ENCODE measurements around the gene PKMYT1. TPM values are rescaled to one million over a fixed set of nuclear protein-coding genes. Genes with fewer than 3 reads are reported as not detected.

Gene PKMYT1
- total RNA-seq, 2 donors from 2014 or later = 88.5 to 101 TPM

- Mint-ChIP-seq H3K36me3 (ENCODE audit: low read depth) (peaks cover 14% of the 10 kb centered on the region), H3K27ac (no peak overlapping the region), H3K27me3 (ENCODE audit: insufficient read depth) (peaks cover 40% of the 10 kb centered on the region), H3K4me3 (peak overlapping the region; percentile 64), H3K9me3 (no peaks in the 10 kb centered on the region), H3K4me1 (peaks cover 6% of the 10 kb centered on the region)
- Histone ChIP-seq H3K9ac (ENCODE audit: extremely low read depth, low read length, poor library complexity, severe bottlenecking) (no peak overlapping the region), H3K9me3 (ENCODE audit: control insufficient read depth, low read length) (no peaks in the 10 kb centered on the region), H3K4me3 (ENCODE audit: low read length) (peak overlapping the region; percentile 80), H3K4me1 (ENCODE audit: control insufficient read depth, insufficient read depth, low read length) (peaks cover 14% of the 10 kb centered on the region), H3K36me3 (ENCODE audit: control insufficient read depth, insufficient read depth, low read length) (no peaks in the 10 kb centered on the region), H3K27ac (ENCODE audit: low read depth, low read length) (no peak overlapping the region), H3K27me3 (ENCODE audit: control insufficient read depth, insufficient read depth, low read length, poor library complexity, severe bottlenecking) (no peaks in the 10 kb centered on the region)
- TF ChIP-seq CTCF (conservative IDR thresholded peaks at IDR 0.05) = no peak
- DNase-seq = no peak
- 49 to 58% methylated on average over 16 to 18 of the region's 18 CpGs for WGBS, 2 experiments (ENCODE audit: insufficient coverage in 1 of 2, insufficient read length in 1 of 2)
These were observed 11.9 kb downstream of the PKMYT1 start for GRCh38 chr16:2968368-2968737.

GRCh38 chr16:2967721-2968161 lies 12.5 kb downstream of the PKMYT1 start:
- no peak overlapping the region for H3K27ac ChIP-seq (ENCODE audit: low read depth, low read length)
- TF ChIP-seq CTCF (conservative IDR thresholded peaks at IDR 0.05) = no peak
- H3K36me3 ChIP-seq (ENCODE audit: control insufficient read depth, insufficient read depth, low read length) = no peaks in the 10 kb centered on the region
- 94 to 98% methylated on average over 25 to 33 of the region's 33 CpGs for WGBS, 2 experiments (ENCODE audit: insufficient coverage in 1 of 2, insufficient read length in 1 of 2)
- H3K27me3 ChIP-seq (ENCODE audit: control insufficient read depth, insufficient read depth, low read length, poor library complexity, severe bottlenecking) = peaks cover 4% of the 10 kb centered on the region
- H3K9me3 ChIP-seq (ENCODE audit: control insufficient read depth, low read length) = no peaks in the 10 kb centered on the region
- H3K9ac ChIP-seq (ENCODE audit: extremely low read depth, low read length, poor library complexity, severe bottlenecking) = no peak overlapping the region
- H3K4me1 ChIP-seq (ENCODE audit: control insufficient read depth, insufficient read depth, low read length) = peaks cover 14% of the 10 kb centered on the region
- no peak for DNase-seq
- peaks cover 13% of the 10 kb centered on the region for H3K36me3 Mint-ChIP-seq (ENCODE audit: low read depth)
- no peak overlapping the region for H3K4me3 ChIP-seq (ENCODE audit: low read length)
- no peaks in the 10 kb centered on the region for H3K9me3 Mint-ChIP-seq
- H3K27me3 Mint-ChIP-seq (ENCODE audit: insufficient read depth) = peaks cover 43% of the 10 kb centered on the region
- H3K27ac Mint-ChIP-seq = no peak overlapping the region
- H3K4me1 Mint-ChIP-seq = peaks cover 6% of the 10 kb centered on the region
- no peak overlapping the region for H3K4me3 Mint-ChIP-seq

GRCh38 chr16:2967211-2967631 lies 13.0 kb downstream of the PKMYT1 start:
- Mint-ChIP-seq H3K4me1 (peaks cover 6% of the 10 kb centered on the region), H3K4me3 (no peak overlapping the region), H3K36me3 (ENCODE audit: low read depth) (peaks cover 8% of the 10 kb centered on the region), H3K9me3 (no peaks in the 10 kb centered on the region), H3K27ac (no peak overlapping the region), H3K27me3 (ENCODE audit: insufficient read depth) (peaks cover 47% of the 10 kb centered on the region)
- Histone ChIP-seq H3K27ac (ENCODE audit: low read depth, low read length) (no peak overlapping the region), H3K36me3 (ENCODE audit: control insufficient read depth, insufficient read depth, low read length) (no peaks in the 10 kb centered on the region), H3K27me3 (ENCODE audit: control insufficient read depth, insufficient read depth, low read length, poor library complexity, severe bottlenecking) (peaks cover 4% of the 10 kb centered on the region), H3K4me3 (ENCODE audit: low read length) (no peak overlapping the region), H3K4me1 (ENCODE audit: control insufficient read depth, insufficient read depth, low read length) (peaks cover 14% of the 10 kb centered on the region), H3K9ac (ENCODE audit: extremely low read depth, low read length, poor library complexity, severe bottlenecking) (no peak overlapping the region), H3K9me3 (ENCODE audit: control insufficient read depth, low read length) (no peaks in the 10 kb centered on the region)
- no peak for DNase-seq
- no peak for TF ChIP-seq CTCF (conservative IDR thresholded peaks at IDR 0.05)
- WGBS, 2 experiments (ENCODE audit: insufficient coverage in 1 of 2, insufficient read length in 1 of 2) = 92 to 95% methylated on average over 22 to 51 of the region's 51 CpGs
